Measurements from ENCODE around the gene MAPK8.

DNA sequence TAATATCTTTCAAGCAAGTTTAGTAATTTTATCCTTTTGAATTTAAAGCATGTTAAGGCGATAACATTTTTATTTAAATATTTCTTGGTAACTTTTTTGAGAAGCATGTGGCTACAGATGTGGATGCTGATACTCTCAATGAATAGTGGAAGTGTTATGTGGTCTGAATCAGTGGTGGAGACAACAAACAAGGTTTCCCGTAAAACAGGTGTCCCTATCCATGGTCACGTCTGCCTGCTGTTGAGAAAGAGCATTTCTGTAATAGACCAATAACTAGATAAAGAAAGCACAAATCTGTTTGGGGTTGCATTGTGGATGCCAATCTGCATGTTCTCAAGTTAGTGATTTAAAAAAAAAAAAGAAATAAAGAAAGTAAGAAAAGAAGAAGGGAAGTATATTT lies 13.9 kb upstream of the MAPK8 start:
- TF ChIP-seq ZNF274 (IDR thresholded peaks at IDR 0.05; ENCODE audit: low read depth, low read length) (no peak), SUZ12 (IDR thresholded peaks at IDR 0.05; ENCODE audit: extremely low read depth, insufficient read depth, insufficient read length) (no peak)
